AG09319 (cell line): ENCODE data around the gene RSPH3.
"Not testable (repeated sequence)": the region's sequence is repeated elsewhere in the genome, so short reads cannot be mapped to it uniquely, and the experiment has no call there.

ENCODE experiments used
- DNase-seq: peaks from one replicate; pipeline ENCODE4 v3.0.0-alpha.2; 2010; ENCODE audit warnings: low read depth; ENCODE audit errors: extremely low read depth
- TF ChIP-seq, protein P1 (sequence below): IDR thresholded peaks from 2 replicates; pipeline ENCODE4 v1.5.1; 2011; ENCODE audit warnings: low read depth, mild to moderate bottlenecking, inconsistent platforms, low read length, moderate library complexity

RSPH3 gene

DNA sequence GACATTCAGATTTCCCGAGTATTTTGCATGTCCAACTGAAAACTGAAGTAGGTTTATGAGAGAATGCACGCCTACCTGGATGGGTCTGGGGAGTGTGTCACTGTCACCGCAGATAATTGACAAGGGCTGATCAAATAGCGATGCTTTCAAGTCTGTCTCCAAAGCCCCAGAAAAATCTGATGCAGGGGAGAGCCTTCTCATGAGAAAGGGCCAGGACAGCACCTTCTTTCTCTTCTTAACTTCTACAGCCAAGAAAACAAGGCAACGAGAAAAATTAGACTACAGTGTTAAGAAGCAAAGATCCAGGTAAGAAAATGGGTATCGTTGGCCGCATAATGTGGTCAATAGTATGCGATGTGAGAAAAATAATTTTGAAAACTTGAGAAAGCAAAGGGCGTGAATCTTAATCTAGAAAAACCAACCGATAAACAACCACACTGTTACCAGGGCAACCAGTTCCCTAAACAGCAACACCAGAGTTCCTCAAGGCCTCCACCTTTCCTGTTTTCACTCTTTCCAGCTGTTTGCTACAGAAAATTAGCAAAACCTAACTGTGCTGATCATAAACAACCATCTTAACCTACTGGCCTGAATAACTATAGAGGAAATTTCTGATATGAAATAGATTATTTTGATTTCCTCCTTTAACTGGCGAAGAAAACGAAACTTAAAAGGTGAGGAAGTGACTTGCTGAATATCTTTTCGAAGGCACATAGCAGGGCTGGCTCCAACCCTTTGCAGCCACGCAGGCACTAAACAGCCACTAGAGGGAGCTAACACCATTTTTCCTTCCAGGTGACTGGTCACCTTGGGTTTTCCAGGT, 42.2 kb upstream of the RSPH3 start:
- TF ChIP-seq, protein P1, sequence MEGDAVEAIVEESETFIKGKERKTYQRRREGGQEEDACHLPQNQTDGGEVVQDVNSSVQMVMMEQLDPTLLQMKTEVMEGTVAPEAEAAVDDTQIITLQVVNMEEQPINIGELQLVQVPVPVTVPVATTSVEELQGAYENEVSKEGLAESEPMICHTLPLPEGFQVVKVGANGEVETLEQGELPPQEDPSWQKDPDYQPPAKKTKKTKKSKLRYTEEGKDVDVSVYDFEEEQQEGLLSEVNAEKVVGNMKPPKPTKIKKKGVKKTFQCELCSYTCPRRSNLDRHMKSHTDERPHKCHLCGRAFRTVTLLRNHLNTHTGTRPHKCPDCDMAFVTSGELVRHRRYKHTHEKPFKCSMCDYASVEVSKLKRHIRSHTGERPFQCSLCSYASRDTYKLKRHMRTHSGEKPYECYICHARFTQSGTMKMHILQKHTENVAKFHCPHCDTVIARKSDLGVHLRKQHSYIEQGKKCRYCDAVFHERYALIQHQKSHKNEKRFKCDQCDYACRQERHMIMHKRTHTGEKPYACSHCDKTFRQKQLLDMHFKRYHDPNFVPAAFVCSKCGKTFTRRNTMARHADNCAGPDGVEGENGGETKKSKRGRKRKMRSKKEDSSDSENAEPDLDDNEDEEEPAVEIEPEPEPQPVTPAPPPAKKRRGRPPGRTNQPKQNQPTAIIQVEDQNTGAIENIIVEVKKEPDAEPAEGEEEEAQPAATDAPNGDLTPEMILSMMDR: peak; percentile 98

DNA sequence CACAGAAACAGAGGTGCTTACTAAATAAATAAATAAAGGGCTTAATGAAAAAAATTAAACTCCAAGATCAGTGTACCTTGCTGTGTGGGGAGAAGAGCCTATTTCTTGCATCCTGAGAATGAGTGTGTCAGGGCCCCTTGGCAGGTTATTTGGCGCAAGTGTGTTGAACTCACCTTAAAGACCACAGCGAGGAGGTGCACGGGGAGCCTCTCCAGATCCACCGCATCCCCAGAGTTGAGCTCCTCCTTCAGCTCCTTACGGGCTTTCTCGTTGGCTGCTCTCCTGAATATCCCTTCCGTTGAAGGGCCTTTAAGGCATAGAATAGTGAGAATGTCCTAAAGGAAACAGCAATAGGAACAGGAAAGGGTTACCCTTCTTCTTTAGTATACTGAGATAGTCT, 41.2 kb upstream of the RSPH3 start:
- DNase-seq: no peak

More for the DNA sequence above, 42.2 kb upstream of the RSPH3 start:
- peak; percentile 3 for DNase-seq

DNA sequence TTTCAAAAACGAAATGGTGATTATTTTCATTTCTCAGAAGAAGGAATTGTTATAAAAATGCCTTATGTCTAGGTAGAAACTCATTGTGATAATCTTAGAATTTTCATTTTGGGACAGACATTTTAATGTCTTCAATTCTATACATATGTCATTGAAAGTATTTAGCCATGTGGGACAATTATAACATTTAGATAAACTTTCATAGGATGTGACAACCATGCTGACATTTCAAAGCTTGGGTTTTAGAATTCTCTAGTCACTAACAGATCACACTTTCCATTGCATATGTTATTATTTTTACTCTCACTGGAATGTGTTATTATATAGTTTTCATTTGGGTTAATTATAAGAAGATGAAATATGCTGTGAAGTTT, 39.9 kb upstream of the RSPH3 start:
- no peak for DNase-seq
- TF ChIP-seq, protein P1: no peak

More for the DNA sequence above, 41.2 kb upstream of the RSPH3 start:
- TF ChIP-seq, protein P1: no peak

DNA sequence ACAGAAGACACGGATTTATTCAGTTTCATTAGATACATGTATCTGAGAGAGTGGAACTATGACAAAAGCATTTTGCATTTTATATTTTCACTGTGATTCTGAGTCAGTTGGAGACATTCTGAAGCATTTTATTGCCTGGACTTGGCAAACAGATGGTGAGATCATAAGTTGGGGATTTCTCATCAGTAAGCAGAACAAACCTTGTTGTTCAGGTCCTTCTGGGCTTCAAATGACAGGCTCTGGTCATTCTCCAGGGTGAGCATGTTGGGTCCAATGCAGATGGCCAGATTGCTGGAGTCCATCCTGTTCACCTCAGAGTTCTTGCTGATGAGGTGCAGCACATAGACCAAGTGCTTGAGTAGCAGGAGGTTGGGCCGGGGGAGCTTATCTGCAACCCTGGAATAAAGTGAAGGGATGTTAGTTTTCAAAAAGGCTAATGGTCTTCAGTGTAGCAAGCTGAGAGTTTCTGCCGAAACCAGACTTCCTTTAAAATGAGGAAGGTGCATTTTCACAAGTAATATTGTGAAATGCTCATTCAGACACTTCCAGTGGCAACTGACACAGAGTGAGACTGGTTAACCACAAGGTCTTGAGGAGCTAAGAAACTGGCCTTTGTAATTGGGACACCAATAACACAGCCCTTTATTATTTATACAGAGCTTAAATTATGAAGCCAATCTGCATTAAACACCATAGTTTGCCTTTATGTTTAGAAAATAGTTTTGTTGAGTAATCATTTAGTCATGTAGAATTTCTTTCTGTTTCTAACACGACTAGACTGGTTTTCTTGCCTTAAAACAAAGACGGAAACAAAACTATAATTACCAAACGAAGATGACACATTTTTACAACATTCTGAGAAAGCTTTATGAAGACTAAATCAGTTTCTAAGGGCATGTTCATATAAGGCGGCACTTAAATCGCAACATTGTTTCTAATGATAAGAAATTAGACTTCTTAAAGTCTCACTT, 39.2 kb upstream of the RSPH3 start:
- TF ChIP-seq, protein P1: no peak
- no peak for DNase-seq

DNA sequence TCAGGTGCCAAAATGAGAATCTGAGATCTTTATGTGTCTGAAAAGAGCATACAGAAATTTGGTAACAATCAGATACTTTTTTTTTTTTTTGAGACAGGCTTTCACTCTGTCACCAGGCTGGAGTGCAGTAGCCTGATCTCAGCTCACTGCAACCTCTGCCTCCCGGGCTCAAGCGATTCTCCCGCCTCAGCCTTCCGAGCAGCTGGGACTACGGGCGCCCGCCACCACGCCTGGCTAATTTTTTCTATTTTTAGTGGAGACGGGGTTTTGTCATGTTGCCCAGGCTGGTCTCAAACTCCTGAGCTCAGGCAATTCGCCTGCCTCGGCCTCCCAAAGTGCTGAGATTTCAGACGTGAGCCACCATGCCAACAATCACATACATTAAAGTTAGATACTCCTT, 38.3 kb upstream of the RSPH3 start:
- DNase-seq: not testable (repeated sequence)

DNA sequence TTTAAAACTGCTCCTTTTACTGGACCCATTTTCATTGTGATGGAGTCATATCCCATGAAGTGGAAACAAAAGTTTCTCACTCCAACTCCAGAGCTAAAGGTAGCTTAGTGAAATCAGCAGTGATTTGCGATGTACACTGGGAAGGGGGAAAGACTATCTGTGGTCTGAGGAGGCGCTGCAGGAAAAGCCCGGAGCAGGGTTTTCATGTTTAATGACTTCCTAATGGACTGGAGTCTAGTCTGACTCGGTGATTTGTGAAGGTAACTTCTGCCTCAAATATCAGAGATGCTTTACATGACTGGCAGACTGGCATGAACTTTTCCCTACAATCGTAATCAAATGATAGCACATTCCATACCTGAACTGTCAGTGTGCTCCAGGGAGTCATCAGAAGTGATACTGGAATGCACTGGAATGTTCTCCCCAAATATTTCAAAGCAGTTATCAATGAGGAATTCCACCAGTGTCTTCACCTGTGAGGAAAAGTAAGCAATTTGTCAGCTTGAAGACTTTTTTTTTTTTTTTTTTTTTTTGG, 37.8 kb upstream of the RSPH3 start:
- DNase-seq: no peak
- TF ChIP-seq, protein P1: no peak

DNA sequence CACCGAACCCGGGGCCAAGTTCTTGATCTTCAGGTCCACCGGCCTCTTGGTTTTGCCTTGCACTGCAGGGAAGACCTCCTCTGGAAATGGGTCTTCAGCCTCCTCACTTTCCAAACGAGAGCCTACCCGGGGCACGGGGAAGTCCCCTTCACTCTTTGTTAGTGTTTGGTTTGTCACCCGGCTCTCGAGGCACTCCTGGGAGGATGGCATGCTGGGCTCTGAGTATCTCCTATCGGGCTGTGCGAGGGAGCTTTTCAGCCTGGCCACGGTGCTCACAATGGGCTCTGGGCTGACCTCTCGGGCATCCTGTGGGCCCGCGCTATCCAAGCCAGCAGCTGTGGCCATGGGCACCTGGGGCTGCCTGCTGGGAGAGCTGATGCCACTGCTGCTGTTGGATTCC, 36.7 kb upstream of the RSPH3 start:
- DNase-seq: no peak

More for the DNA sequence above, 36.7 kb upstream of the RSPH3 start:
- TF ChIP-seq, protein P1: no peak
